Muscle of leg (tissue), 11 donors: Measurements from ENCODE around the gene CRACR2A. TPM values are rescaled to one million over a fixed set of nuclear protein-coding genes. Genes with fewer than 3 reads are reported as not detected.

Source experiments
- DNase-seq: peaks from one replicate; pipeline ENCODE4 v3.0.0; 2013
- H3K27ac ChIP-seq: one replicate; pipeline ENCODE4 v1.5.1; 2013; ENCODE audit warnings: mild to moderate bottlenecking, low read length, control low read depth
- H3K27me3 ChIP-seq: one replicate; pipeline ENCODE4 v1.6.1; 2013; ENCODE audit warnings: low read length; ENCODE audit not compliant: control insufficient read depth, insufficient read depth
- H3K36me3 ChIP-seq: one replicate; pipeline ENCODE4 v1.6.1; 2013; ENCODE audit warnings: low read length; ENCODE audit not compliant: control insufficient read depth, insufficient read depth
- H3K4me1 ChIP-seq: one replicate; pipeline ENCODE4 v1.6.1; 2013; ENCODE audit warnings: low read length; ENCODE audit not compliant: control insufficient read depth, insufficient read depth
- H3K4me3 ChIP-seq: one replicate; pipeline ENCODE4 v1.5.1; 2013; ENCODE audit warnings: low read length, control low read depth
- H3K9me3 ChIP-seq: replicated peaks from 2 replicates; pipeline ENCODE4 v1.6.1; 2013; ENCODE audit warnings: low read depth, low read length; ENCODE audit not compliant: control insufficient read depth
- WGBS: methylation state at CpG from one replicate; pipeline ENCODE4 v1.1.5; 2013; ENCODE audit warnings: missing lambda C conversion rate; ENCODE audit not compliant: insufficient coverage; 5-methylcytosine and 5-hydroxymethylcytosine counted together
- polyA plus RNA-seq, 8 donors: library from polyadenylated mRNA; unstranded; fragments of 120-200 nt; gene quantifications; one replicate each; pipeline versions ENCODE4 v1.2.1 to v1.2.3, GENCODE V29; 2013; ENCODE audit warnings: inconsistent platforms in 1 of 8, low replicate concordance in 1 of 8; ENCODE audit not compliant: insufficient read length in 8 of 8, insufficient read depth in 1 of 8
- total RNA-seq: library from RNA; stranded (reverse); fragments of 120-200 nt; gene quantifications from one replicate; pipeline ENCODE4 v1.2.4, GENCODE V29; 2013

The CRACR2A gene
- total and polyA plus RNA-seq, 9 donors, result 1.3 to 2.1 (median 1.5) TPM

DNA sequence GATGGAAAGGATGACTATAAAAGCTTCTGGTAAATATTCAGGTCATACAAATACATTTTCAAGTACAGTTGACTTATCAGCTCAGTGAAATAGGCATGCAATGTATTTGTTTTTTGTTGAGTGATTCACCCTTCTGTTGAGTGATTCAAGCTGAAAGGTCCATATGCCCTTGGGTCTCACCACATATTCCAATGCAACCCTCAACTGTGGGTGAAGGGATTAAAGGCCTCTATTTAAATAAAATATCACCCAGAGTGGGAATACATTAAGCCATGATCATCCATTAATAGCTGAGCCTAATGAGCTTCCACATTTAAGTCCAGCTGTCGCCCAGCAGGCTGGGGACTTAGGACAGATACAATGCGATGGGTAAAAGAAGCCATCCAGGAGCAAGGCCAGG is 120.2 kb downstream of the CRACR2A start:
- H3K4me3 ChIP-seq, result no peak overlapping the region
- H3K27ac ChIP-seq, result no peak overlapping the region
- 88% methylated on average over 2 of the region's 2 CpGs for WGBS
- H3K36me3 ChIP-seq, result no peaks in the 10 kb centered on the region
- H3K27me3 ChIP-seq, result no peaks in the 10 kb centered on the region
- no peak for DNase-seq
- no peaks in the 10 kb centered on the region for H3K9me3 ChIP-seq
- H3K4me1 ChIP-seq, result no peaks in the 10 kb centered on the region

DNA sequence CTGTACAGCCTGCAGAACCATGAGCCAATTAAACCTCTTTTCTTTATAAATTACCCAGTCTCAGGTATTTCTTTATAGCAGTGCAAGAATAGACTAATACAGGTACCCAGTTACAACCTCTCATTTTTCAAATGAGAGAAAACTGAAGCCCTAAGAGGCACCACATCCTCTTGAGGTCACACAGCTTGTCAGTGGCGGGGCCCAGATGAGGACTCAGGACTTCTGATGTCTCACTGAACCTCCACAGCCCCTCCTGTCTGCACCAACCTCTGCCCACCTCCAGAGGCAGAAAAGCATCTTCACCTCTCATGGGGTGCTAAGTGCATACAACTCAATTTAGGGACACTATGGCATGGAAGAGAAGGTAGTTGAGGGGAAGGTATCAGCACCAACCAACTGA is 120.7 kb downstream of the CRACR2A start:
- H3K4me1 ChIP-seq, result no peaks in the 10 kb centered on the region
- no peak overlapping the region for H3K27ac ChIP-seq
- no peaks in the 10 kb centered on the region for H3K36me3 ChIP-seq
- no peaks in the 10 kb centered on the region for H3K27me3 ChIP-seq
- no peak for DNase-seq
- H3K9me3 ChIP-seq, result no peaks in the 10 kb centered on the region
- WGBS, result 80% methylated on average over 1 of the region's 1 CpG
- no peak overlapping the region for H3K4me3 ChIP-seq

DNA sequence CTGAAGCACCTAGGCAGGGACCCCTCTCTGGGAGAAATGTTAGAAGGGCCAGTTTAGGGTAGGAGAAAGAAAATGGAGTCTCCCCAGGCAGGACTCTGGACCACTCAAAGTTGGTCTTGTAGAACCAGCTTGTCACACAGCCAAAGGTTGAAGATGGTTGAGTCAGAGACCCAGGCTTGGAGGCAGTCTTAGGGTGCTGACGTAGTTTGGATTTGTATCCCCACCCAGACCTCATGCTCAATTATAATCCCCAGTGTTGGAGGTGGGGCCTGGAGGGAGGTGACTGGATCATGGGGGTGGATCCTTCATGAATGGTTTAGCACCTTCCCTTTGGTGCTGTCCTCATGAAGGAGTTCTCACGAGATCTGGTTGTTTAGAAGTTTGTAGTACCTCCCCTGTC is 121.2 kb downstream of the CRACR2A start:
- DNase-seq, result no peak
- 100% methylated on average over 1 of the region's 2 CpGs for WGBS
- Histone ChIP-seq H3K4me1 (no peaks in the 10 kb centered on the region), H3K27ac (no peak overlapping the region), H3K27me3 (no peaks in the 10 kb centered on the region), H3K9me3 (no peaks in the 10 kb centered on the region), H3K4me3 (no peak overlapping the region), H3K36me3 (no peaks in the 10 kb centered on the region)

DNA sequence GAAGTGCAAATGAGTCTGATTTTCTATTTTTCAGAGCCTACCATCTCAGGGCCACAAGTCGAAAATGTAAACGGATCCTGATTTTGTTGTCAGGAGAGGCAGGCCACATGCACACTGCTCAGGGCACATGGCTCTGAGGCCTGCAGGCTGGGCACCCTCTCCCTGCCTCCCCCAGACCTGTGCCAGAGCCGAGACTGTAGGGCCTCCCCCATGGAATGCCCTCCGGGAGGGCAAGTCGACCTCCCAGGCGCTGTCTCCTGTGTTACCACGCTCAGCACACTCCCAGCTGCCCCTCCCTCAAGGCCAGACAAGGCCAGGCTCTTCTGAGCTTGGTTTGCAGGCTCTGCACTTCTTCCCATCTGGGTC is 121.7 kb downstream of the CRACR2A start:
- H3K4me3 ChIP-seq, result no peak overlapping the region
- no peaks in the 10 kb centered on the region for H3K9me3 ChIP-seq
- no peaks in the 10 kb centered on the region for H3K4me1 ChIP-seq
- WGBS, result 78% methylated on average over 7 of the region's 7 CpGs
- DNase-seq, result no peak
- no peaks in the 10 kb centered on the region for H3K36me3 ChIP-seq
- no peaks in the 10 kb centered on the region for H3K27me3 ChIP-seq
- H3K27ac ChIP-seq, result no peak overlapping the region

DNA sequence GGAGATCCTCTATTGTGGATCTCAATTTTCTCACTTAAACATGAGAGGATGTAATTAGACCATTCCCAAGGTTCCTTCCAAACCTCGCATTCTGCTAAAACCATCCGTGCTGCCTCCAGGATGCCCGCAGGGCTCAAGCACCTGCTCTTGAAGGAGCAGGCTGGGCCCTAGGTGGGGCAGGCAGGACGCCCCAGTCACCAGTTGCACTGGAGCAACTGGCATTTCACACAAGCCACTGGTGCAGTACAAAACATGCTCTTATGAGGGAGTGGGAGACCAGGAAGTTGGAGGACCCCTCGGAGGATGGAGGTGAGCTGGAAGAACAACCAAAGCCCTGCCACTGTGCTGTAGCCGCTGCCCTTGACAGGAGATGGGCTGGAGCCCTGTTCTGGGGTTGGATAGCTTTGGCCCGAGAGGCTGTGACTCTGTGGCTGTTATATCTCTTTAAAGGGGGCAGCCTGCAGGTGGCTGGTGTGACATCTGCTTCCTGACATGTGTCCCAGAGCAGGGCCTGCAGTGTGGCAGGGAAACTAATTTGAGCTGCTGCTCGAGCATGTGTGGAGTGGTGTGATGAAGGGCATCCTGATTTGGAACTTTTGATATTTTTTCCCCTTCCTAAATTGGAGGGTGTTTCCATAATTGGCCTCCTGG is 122.2 kb downstream of the CRACR2A start:
- WGBS, result 79% methylated on average over 7 of the region's 8 CpGs
- no peak for DNase-seq
- Histone ChIP-seq H3K36me3 (no peaks in the 10 kb centered on the region), H3K4me1 (no peaks in the 10 kb centered on the region), H3K4me3 (no peak overlapping the region), H3K27me3 (no peaks in the 10 kb centered on the region), H3K9me3 (no peaks in the 10 kb centered on the region), H3K27ac (no peak overlapping the region)

DNA sequence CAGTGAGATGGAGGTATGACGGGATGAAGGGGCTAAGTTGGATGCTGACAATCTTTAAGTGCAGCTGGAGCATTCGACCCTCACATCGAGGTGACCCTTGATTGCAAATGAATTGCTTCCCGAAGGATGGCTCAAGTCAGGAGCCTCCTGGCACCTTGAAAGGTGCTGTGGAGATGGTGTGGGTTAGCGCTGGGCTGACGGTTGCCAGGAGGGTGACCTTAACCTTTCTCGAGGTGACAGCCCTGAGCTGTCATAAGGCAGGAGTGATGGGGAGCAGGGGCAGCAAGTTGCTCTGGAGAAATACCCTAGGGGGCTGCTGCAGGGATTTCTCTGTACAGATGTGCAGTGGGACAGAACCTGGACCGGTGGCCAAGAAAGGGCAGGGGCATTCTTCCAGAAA is 122.8 kb downstream of the CRACR2A start:
- Histone ChIP-seq H3K27me3 (no peaks in the 10 kb centered on the region), H3K4me1 (no peaks in the 10 kb centered on the region), H3K27ac (no peak overlapping the region), H3K4me3 (no peak overlapping the region), H3K9me3 (no peaks in the 10 kb centered on the region), H3K36me3 (no peaks in the 10 kb centered on the region)
- 63% methylated on average over 8 of the region's 8 CpGs for WGBS
- DNase-seq, result no peak

DNA sequence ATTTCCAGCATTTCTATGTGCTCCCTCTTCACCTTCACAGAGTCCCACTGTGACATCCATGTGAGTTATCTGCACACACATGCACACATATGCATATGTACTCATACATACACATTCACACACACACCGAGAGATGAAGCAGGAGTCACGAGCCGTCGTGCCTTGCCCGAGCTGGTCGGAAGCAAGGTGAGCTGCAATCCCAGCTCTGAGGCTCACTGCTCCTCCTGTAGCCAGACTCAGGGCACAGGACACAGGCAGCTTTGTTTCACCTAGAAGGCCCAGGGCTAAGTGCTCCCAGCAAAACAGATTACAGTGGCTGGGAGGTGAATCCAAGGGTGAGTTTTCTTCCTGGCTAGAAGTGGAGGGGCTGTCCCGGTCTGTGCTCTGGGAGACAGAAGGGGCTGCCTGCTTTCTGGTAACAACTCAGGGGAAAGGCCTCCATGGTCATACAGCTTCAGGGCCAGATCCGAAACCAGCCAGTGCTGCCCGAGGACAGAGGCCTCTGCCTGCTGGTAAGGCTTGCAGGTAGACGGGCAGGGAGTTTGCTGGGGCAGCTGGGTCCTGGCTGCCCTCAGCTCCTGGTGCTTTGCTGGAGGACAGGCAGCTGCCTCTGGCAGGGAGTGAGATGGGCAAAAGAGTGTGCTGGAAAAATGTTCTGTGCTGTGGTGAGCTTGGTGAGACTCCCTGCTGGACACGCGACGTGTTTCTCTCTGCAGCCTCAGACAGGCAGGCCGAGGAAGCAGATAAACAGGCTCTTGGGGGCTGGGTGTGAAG is 123.7 kb downstream of the CRACR2A start:
- DNase-seq, result no peak
- no peaks in the 10 kb centered on the region for H3K27me3 ChIP-seq
- no peaks in the 10 kb centered on the region for H3K4me1 ChIP-seq
- no peak overlapping the region for H3K4me3 ChIP-seq
- H3K36me3 ChIP-seq, result no peaks in the 10 kb centered on the region
- no peak overlapping the region for H3K27ac ChIP-seq
- WGBS, result 63% methylated on average over 11 of the region's 14 CpGs
- no peaks in the 10 kb centered on the region for H3K9me3 ChIP-seq

DNA sequence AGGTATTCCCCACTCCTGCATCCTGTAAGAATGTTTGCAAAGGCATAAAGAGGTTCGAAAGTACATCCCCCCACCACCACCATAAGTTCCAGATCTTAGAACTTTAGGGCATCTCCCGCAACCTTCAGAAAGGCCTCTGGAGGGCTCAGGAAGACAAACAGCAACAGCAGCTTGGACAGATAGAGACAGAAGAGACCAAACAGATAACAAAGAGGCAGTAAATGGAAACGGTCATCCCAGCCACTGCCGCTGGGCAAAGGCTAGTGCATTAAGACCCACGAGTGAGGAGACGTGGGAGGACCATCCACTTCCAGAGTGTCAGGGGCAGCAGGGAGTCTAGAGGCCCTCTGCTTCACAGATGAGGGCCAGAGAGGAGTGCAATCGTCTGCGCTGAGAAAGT is 124.3 kb downstream of the CRACR2A start:
- Histone ChIP-seq H3K9me3 (no peaks in the 10 kb centered on the region), H3K36me3 (no peaks in the 10 kb centered on the region), H3K4me1 (no peaks in the 10 kb centered on the region), H3K27ac (no peak overlapping the region), H3K27me3 (no peaks in the 10 kb centered on the region), H3K4me3 (no peak overlapping the region)
- no peak for DNase-seq
- WGBS, result 68% methylated on average over 8 of the region's 8 CpGs

DNA sequence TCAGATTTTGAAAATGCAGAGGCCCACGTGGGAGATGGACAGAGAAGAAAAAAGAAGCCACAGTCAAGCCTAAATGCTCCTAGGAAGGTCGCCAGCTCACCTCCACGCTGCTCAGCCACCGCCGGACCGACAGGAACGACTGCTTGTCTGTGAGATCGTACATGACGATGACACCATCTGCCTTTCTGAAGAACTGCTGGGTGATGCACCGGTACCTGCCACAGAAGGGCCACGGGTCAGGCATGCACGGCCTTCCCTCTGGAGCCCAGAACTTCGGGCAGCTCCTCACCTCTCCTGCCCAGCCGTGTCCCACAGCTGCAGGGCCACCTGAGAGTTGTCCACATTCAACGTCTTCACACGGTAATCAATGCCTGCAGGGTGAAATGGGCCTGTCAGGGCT is 125.6 kb downstream of the CRACR2A start:
- no peaks in the 10 kb centered on the region for H3K36me3 ChIP-seq
- no peak overlapping the region for H3K4me3 ChIP-seq
- WGBS, result 84% methylated on average over 16 of the region's 16 CpGs
- no peaks in the 10 kb centered on the region for H3K9me3 ChIP-seq
- no peaks in the 10 kb centered on the region for H3K27me3 ChIP-seq
- DNase-seq, result no peak
- H3K4me1 ChIP-seq, result peaks cover 4% of the 10 kb centered on the region
- H3K27ac ChIP-seq, result no peak overlapping the region

DNA sequence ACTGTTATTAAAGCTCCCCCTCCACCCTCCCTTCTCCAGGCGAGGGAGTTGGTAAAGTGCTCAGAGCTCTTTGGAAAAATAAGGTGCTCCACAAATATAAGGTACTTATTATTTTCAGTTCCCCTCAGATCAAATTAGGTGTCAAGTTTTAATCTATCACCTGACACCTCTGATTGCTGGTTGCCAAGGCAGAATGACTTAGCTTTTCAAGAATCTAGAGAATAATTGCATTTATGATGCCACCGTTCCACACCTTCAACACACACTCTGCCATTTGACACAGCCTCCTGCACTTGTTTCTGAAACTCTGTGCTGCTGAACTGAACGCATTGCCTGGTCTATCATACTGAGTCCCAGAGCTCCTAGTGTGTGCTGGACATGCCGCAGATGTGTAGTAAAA is 128.6 kb downstream of the CRACR2A start:
- Histone ChIP-seq H3K4me3 (no peak overlapping the region), H3K27ac (no peak overlapping the region), H3K9me3 (no peaks in the 10 kb centered on the region), H3K36me3 (no peaks in the 10 kb centered on the region), H3K4me1 (peaks cover 4% of the 10 kb centered on the region), H3K27me3 (no peaks in the 10 kb centered on the region)
- DNase-seq, result no peak
- 86% methylated on average over 1 of the region's 4 CpGs for WGBS
